ENCODE results near the gene SPAG7. TPM values are rescaled to one million over a fixed set of nuclear protein-coding genes. Genes with fewer than 3 reads are reported as not detected.

Gene SPAG7
- polyA plus RNA-seq, 1 donor (not counting 4 experiments of a cell fraction or from before 2014, with no cell fraction given), result 65.7 TPM

DNA sequence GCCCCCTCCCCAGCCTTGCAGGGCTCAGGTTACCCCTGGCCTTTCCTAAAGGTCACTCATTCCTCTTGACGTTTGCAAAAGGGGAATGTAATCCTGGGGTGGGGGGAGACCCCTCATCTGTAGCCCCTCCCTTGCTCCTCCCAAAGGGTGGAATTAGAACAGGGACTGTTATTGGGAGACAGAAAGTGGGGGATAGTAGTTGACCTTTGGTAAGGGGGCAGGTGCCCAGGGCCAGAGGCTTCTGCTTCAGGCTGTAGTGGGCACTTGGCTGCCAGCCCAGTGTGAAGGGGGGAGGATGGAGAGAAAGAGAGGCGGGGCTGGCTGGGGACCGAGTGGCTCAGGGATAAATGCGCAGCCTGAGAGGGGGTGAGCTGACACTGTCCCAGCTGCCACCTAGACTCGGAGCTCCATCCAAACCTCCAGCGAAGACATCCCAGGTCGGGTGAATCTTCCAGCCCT is 16.8 kb downstream of the SPAG7 start, which contains the start of gene ENO3:
ENO3 (plus strand) TSS at position 374 of the 459 bp plus-strand sequence. CDS start 711 bp downstream, outside the sequence.
- Histone ChIP-seq H3K9me1 (ENCODE audit: control insufficient read depth, extremely low read depth, insufficient read depth, low read length) (peaks cover 2% of the 10 kb centered on the region), H4K20me1 (ENCODE audit: control insufficient read depth, extremely low read depth, insufficient read depth, low read length) (peaks cover 11% of the 10 kb centered on the region), H3K36me3 (ENCODE audit: control insufficient read depth in 2 of 2, extremely low read depth in 1 of 2, insufficient read depth in 2 of 2, low read length in 2 of 2) (peaks cover 8 to 16% of the 10 kb centered on the region in 2 experiments), H3K79me2 (ENCODE audit: control insufficient read depth, insufficient read depth, low read length) (peaks cover 23% of the 10 kb centered on the region), H2AFZ (ENCODE audit: control insufficient read depth, low read length) (peak within 1 kb of the TSS; percentile 63), H3K9me3 (ENCODE audit: control insufficient read depth, low read depth, low read length) (no peaks in the 10 kb centered on the region), H3K4me2 (ENCODE audit: control insufficient read depth, extremely low read depth, insufficient read depth, low read depth, low read length) (peak within 1 kb of the TSS; percentile 74), H3K4me3 (ENCODE audit: control insufficient read depth in 2 of 3, extremely low read depth in 1 of 3, insufficient read depth in 2 of 3, low read depth in 1 of 3, low read length in 3 of 3) (peak within 1 kb of the TSS; percentile 21 to 62 (median 38)), H3K4me1 (ENCODE audit: control insufficient read depth, extremely low read depth, insufficient read depth, low read length) (peaks cover 21% of the 10 kb centered on the region), H3K27ac (ENCODE audit: control insufficient read depth, insufficient read depth, low read length) (peak within 1 kb of the TSS; percentile 74), H3K27me3 (ENCODE audit: control insufficient read depth, extremely low read depth, insufficient read depth, low read length) (no peaks in the 10 kb centered on the region), H3K9ac (ENCODE audit: control insufficient read depth, extremely low read depth, insufficient read depth, low read length) (peak within 1 kb of the TSS; percentile 73)
- TF ChIP-seq, protein P1, sequence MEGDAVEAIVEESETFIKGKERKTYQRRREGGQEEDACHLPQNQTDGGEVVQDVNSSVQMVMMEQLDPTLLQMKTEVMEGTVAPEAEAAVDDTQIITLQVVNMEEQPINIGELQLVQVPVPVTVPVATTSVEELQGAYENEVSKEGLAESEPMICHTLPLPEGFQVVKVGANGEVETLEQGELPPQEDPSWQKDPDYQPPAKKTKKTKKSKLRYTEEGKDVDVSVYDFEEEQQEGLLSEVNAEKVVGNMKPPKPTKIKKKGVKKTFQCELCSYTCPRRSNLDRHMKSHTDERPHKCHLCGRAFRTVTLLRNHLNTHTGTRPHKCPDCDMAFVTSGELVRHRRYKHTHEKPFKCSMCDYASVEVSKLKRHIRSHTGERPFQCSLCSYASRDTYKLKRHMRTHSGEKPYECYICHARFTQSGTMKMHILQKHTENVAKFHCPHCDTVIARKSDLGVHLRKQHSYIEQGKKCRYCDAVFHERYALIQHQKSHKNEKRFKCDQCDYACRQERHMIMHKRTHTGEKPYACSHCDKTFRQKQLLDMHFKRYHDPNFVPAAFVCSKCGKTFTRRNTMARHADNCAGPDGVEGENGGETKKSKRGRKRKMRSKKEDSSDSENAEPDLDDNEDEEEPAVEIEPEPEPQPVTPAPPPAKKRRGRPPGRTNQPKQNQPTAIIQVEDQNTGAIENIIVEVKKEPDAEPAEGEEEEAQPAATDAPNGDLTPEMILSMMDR (optimal IDR thresholded peaks at IDR 0.05 in 1 of 3, IDR thresholded peaks at IDR 0.05 in 1 of 3, conservative IDR thresholded peaks at IDR 0.05 in 1 of 3; ENCODE audit: extremely low read depth in 1 of 3, insufficient read depth in 2 of 3, low read length in 3 of 3), result no peak
- TF ChIP-seq EZH2 (IDR thresholded peaks at IDR 0.05; ENCODE audit: low read length), result no peak
- DNase-seq (ENCODE audit: low read depth, low spot score) (no peak), FAIRE-seq (no peak)
- dilution Hi-C loops (cut with MboI; ENCODE audit: extremely low pct_ligation_motif_present, low sequenced_read_pairs), result no loop called here

DNA sequence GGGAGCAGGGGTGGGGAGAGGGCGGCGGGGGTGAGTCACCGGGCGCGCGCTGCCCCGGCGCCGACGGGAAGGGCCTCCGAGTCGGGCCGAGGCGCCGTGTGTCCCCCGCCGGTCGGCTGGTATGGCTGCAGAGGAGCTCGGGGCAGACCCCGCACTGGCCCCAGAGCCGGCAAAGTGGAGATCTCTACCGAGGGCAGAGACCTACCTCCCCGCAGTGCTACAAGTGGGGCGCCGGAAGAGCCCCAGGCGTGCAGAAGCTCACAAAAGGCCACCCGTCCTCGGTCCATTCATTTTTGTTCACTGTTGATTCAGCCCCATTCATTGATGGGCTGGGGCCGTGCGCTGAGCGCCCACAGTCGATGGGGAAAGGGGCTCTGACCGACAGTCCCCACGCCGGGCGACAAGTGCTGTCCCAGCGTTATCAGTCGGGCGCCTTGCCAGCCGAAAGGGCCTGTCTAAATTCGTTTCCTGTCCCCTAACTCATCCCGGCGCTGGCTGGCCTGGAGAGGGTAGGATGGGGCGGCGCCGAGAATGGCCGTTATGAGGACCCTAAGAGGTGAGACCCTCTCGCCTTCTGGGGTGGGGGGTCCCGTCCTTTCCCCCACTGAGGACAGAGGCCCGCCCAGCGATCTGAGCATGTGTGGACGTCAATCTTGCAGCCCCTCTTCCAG is 17.4 kb downstream of the SPAG7 start:
- TF ChIP-seq, protein P1 (optimal IDR thresholded peaks at IDR 0.05 in 1 of 3, IDR thresholded peaks at IDR 0.05 in 1 of 3, conservative IDR thresholded peaks at IDR 0.05 in 1 of 3; ENCODE audit: extremely low read depth in 1 of 3, insufficient read depth in 2 of 3, low read length in 3 of 3), result no peak
- no peak for TF ChIP-seq EZH2 (IDR thresholded peaks at IDR 0.05; ENCODE audit: low read length)
- Histone ChIP-seq H3K4me1 (ENCODE audit: control insufficient read depth, extremely low read depth, insufficient read depth, low read length) (peaks cover 27% of the 10 kb centered on the region), H3K4me3 (ENCODE audit: control insufficient read depth in 2 of 3, extremely low read depth in 1 of 3, insufficient read depth in 2 of 3, low read depth in 1 of 3, low read length in 3 of 3) (peak overlapping the region; percentile 21 to 62 (median 38)), H2AFZ (ENCODE audit: control insufficient read depth, low read length) (peak overlapping the region; percentile 63), H4K20me1 (ENCODE audit: control insufficient read depth, extremely low read depth, insufficient read depth, low read length) (peaks cover 11% of the 10 kb centered on the region), H3K9me3 (ENCODE audit: control insufficient read depth, low read depth, low read length) (no peaks in the 10 kb centered on the region), H3K9me1 (ENCODE audit: control insufficient read depth, extremely low read depth, insufficient read depth, low read length) (peaks cover 2% of the 10 kb centered on the region), H3K4me2 (ENCODE audit: control insufficient read depth, extremely low read depth, insufficient read depth, low read depth, low read length) (peak overlapping the region; percentile 74), H3K79me2 (ENCODE audit: control insufficient read depth, insufficient read depth, low read length) (peaks cover 29% of the 10 kb centered on the region), H3K9ac (ENCODE audit: control insufficient read depth, extremely low read depth, insufficient read depth, low read length) (peak overlapping the region; percentile 73), H3K27ac (ENCODE audit: control insufficient read depth, insufficient read depth, low read length) (peak overlapping the region; percentile 74), H3K36me3 (ENCODE audit: control insufficient read depth in 2 of 2, extremely low read depth in 1 of 2, insufficient read depth in 2 of 2, low read length in 2 of 2) (peaks cover 12 to 18% of the 10 kb centered on the region in 2 experiments), H3K27me3 (ENCODE audit: control insufficient read depth, extremely low read depth, insufficient read depth, low read length) (no peaks in the 10 kb centered on the region)
- DNase-seq (ENCODE audit: low read depth, low spot score) (no peak), FAIRE-seq (no peak)
- dilution Hi-C loops (cut with MboI; ENCODE audit: extremely low pct_ligation_motif_present, low sequenced_read_pairs), result no loop called here

Data from keratinocyte (primary cell).